HTERT RPE-1 (cell line): ENCODE data around the gene GINS1.
"Not testable (repeated sequence)": the region's sequence is repeated elsewhere in the genome, so short reads cannot be mapped to it uniquely, and the experiment has no call there.

Experiments used
- in situ Hi-C: fragments of 300-500 bp; cut with MboI; formaldehyde crosslinking; loops from 4 replicates; pipeline ENCODE4 v1.14.3; 2020; ENCODE audit warnings: low sequenced_read_pairs

GINS1 gene

GRCh38 chr20:25389858-25390537 lies 17.5 kb upstream of the GINS1 start:
- in situ Hi-C loops = no loop called here

GRCh38 chr20:25390538-25391528 lies 16.6 kb upstream of the GINS1 start, which contains the start of gene ABHD12:
Gene ABHD12 (minus strand): TSS chr20:25390835. CDS start chr20:25390703, 132 bp downstream.
- in situ Hi-C loops = no loop called here

- in situ Hi-C loops = no loop called here
Observed at GRCh38 chr20:25394276-25394675, 13.2 kb upstream of the GINS1 start.

GRCh38 chr20:25394996-25395395 lies 12.5 kb upstream of the GINS1 start:
- in situ Hi-C loops = no loop called here

GRCh38 chr20:25397096-25397495 lies 10.4 kb upstream of the GINS1 start:
- in situ Hi-C loops = no loop called here

GRCh38 chr20:25397821-25398220 lies 9.7 kb upstream of the GINS1 start:
- in situ Hi-C loops = no loop called here

- in situ Hi-C loops = no loop called here
Observed at GRCh38 chr20:25398376-25399036, 9.0 kb upstream of the GINS1 start.

- in situ Hi-C loops = no loop called here
Observed at GRCh38 chr20:25399037-25399430, 8.4 kb upstream of the GINS1 start.

- in situ Hi-C loops = not testable (repeated sequence)
Observed at GRCh38 chr20:25400291-25400732, 7.2 kb upstream of the GINS1 start.

- in situ Hi-C loops = no loop called here
Observed at GRCh38 chr20:25402583-25402982, 4.9 kb upstream of the GINS1 start.

- in situ Hi-C loops = no loop called here
Observed at GRCh38 chr20:25408170-25408547, 686 bp downstream of the GINS1 start.

GRCh38 chr20:25408890-25409289 lies 1.4 kb downstream of the GINS1 start:
- in situ Hi-C loops = no loop called here

GRCh38 chr20:25418776-25419175 lies 11.3 kb downstream of the GINS1 start:
- in situ Hi-C loops = no loop called here

GRCh38 chr20:25421102-25421501 lies 13.6 kb downstream of the GINS1 start:
- in situ Hi-C loops = no loop called here

GRCh38 chr20:25422032-25422431 lies 14.6 kb downstream of the GINS1 start:
- in situ Hi-C loops = no loop called here

GRCh38 chr20:25424536-25424935 lies 17.1 kb downstream of the GINS1 start:
- in situ Hi-C loops = no loop called here

GRCh38 chr20:25437153-25437581 lies 29.7 kb downstream of the GINS1 start:
- in situ Hi-C loops = no loop called here

- in situ Hi-C loops = no loop called here
Observed at GRCh38 chr20:25439328-25439727, 31.9 kb downstream of the GINS1 start.

- in situ Hi-C loops = no loop called here
Observed at GRCh38 chr20:25444556-25444955, 37.1 kb downstream of the GINS1 start.

- in situ Hi-C loops = no loop called here
Observed at GRCh38 chr20:25447671-25448070, 40.2 kb downstream of the GINS1 start.

GRCh38 chr20:25452333-25452732 lies 44.9 kb downstream of the GINS1 start:
- in situ Hi-C loops = no loop called here
